HG02884 (cell line): Measurements from ENCODE around the gene MLKL.

Source experiments
- ATAC-seq: cut with Tn5 transposase; IDR thresholded peaks from one replicate; pipeline ENCODE4 v1.9.1; 2021; ENCODE audit warnings: mild to moderate bottlenecking, moderate library complexity; ENCODE audit not compliant: unreplicated experiment

MLKL gene

DNA sequence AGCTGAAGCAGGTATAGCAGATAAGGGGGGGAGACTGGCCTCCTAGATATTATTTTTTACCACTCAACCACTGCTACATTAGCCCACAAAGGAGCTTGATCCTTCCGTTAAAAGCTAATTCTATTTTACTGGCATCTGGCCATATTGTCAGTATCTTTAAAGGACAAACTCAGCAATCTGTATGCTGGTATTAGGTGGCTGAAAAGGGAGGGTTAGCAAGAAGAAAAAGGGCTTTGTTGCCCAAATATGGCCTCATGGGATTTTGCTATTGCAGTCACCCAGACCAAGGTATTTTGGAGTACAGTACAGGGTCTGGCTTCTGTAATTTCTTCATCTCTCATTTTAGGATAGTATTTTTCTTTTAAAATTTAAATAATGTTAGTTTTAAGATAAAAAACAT lies 48.4 kb downstream of the MLKL start:
- ATAC-seq, result no peak

DNA sequence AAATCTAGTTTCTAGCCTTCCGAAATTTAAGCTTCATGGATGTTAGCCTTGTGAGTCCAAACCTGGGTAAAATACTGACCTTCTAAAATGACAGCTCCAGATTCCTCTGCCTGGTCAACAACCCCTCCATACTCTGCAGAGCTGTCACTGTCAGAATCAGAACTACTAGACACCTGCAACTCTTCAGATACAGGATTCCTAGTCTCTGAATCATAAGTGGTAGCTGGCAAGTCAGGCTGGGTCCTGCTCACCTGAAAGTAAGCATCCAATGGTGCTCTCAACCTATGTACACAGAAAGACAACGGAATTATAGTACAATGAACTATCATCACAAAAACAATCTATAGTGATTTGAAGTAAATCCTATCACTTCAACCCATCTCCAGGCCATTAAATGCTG lies 48.8 kb downstream of the MLKL start:
- no peak for ATAC-seq

DNA sequence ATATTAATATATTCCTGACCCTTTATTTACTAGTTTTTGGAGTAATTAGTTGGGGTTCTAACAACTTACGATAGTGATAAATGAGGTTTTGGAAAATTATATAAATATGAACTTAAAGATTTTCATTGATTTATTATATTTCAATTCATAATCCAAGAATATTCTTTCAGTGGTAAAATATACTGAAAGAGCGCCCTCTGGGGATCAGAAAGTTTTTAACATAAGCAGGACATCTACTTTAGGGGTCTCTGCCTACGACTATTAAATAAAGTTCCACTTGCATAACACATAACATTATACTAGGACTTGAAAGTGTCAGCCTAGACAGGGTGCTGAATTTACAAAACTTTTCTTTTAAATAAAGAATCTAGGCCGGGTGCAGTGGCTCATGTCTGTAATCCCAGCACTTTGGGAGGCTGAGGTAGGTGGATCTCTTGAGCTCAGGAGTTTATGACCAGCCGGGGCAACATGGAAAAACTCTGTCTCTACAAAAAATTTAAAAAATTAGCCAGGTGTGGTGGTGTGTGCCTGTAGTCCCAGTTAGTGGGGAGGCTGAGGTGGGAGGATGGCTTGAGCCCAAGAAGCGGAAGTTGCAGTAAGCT lies 49.6 kb downstream of the MLKL start:
- no peak for ATAC-seq

DNA sequence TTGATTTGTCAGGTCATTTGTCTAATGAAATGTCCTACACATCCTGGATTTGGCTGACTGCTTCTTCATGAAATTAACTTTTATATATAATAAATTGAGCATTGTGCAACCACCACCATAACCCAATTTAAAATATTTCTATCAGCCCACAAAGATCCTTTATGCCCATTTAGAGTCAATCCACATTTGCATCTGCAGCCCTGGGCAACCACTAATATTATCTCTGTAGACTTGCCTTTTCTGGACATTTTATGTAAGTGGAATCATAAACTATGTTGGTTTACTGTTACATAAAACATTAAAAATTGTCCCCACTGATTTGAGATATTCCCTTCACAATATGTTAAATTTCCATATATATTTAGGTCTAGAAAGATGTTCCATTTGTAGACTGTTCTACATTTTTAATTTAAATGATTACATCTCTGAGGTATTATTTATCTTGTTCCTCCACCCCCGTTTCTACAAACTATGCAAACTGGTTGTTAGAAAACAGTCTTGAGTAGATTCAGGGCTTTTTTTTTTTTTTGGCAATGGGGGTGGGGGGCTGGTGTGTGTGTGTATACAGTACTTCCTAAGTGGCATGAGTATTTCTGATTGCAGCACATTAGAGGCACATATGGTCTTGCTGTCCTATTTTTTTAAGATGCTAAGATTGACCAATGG lies 50.7 kb downstream of the MLKL start:
- no peak for ATAC-seq

DNA sequence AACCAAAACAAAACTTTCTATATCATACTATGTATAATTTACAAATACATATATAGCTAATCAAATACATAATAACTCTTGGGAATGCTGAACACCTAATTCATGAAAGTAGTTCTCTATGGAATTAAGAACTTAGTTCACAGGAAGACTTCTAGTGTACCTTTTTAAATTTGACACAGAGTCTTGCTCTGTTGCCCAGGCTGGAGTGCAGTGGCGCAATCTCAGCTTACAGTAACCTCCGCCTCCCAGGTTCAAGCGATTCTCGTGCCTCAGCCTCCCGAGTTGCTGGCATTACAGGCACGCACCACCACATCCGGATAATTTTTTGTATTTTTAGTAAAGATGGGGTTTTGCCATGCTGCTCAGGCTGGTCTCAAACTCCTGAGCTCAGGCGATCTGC lies 58.7 kb downstream of the MLKL start:
- ATAC-seq, result no peak

DNA sequence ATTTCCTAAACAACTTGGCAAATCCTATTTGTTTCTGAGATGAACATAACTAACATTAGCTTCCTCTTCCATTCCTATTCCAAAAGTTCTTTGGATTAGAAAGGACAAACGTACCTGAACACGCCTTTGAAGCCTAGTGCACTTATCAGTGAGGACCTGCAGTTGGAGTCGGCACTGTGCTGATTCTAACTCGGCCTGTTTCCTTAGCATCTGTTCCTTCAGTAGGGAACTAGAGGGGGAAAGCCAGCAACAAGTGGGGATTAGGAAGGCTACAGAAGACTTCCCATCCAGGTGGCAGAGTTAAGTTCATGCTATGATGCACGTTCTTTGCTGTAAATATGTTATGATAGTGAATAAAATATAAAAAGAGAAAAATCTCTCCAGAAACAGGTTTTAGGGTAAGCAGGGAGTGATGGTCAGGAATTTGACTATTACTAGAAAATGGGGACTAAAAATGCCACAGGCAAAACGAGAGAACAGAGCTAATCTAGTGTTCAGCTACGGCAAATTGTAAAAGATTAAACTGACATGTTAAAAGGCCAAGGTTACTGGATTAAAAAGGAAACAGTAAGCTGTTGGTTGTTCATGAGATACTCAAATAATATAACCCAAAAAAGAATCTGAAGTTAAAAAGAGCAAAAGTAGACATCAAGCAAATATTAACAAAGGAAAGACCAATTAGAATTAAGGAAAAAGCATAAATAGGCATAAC lies 62.8 kb downstream of the MLKL start:
- no peak for ATAC-seq

DNA sequence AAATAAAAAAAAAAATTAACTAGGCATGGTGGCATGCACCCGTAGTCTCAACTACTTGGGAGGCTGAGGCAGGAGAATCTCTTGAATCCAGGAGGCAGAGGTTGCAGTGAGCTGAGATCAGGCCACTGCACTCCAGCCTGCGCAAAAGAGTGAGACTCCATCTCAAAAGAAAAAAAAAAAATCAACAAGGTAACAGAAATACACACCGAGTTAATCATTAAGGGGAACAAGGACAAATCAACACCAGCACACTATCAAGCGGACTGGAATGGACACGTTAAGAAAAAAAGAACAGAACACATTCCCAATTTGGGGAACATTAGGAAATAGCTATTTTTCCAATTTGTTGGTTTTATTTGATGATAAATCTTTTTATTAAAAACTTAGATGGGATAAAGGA lies 65.4 kb downstream of the MLKL start:
- ATAC-seq, result no peak

DNA sequence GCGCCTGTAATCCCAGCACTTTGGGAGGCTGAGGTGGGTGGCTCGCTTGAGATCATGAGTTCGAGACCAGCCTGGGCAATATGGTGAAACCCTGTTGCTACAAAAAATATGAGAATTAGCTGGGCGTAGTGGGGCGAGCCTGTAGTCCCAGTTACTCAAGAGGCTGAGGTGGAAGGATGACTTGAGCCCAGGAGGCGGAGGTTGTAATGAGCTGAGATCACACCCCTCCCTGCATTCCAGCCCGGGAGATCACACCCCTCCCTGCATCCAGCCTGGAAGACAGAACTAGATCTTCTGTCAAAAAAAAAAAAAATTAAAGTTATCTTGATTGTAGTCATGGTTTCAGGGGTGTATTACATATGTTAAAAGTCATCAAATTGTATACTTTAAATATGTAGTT lies 67.0 kb downstream of the MLKL start:
- no peak for ATAC-seq

DNA sequence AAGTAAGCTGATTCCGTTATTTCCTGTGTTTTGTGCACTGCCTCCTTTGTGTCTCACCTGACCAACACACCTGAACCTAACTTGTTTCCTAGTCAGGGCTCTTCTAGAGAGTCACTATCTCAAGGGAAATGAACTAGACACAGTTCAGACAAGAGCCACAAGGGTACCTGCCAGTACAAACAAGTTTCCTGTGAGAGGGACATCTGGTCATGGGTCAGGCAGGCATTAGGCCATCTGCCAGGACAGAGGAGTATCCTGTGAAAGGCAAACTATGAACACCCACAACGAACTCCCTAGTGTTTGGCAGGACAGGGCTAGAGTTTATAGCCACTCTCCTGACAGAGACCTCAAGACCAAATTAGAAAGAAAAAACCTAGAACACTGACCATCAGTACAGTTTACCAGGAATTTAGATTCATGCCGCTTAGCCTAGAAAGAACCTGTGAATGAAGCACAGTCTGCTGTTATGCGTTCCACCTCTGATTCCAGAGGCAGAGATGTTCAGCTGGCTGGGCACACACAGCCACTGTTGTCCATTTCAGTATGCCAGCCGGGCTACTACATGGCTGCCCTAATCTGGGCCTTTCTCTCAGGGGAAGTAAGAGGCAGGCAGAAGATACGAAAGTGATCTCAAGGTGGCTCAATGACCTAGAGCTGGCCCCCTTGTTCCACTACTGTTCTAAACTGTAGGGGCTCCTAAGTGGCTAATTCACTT lies 73.0 kb downstream of the MLKL start:
- ATAC-seq, result no peak

DNA sequence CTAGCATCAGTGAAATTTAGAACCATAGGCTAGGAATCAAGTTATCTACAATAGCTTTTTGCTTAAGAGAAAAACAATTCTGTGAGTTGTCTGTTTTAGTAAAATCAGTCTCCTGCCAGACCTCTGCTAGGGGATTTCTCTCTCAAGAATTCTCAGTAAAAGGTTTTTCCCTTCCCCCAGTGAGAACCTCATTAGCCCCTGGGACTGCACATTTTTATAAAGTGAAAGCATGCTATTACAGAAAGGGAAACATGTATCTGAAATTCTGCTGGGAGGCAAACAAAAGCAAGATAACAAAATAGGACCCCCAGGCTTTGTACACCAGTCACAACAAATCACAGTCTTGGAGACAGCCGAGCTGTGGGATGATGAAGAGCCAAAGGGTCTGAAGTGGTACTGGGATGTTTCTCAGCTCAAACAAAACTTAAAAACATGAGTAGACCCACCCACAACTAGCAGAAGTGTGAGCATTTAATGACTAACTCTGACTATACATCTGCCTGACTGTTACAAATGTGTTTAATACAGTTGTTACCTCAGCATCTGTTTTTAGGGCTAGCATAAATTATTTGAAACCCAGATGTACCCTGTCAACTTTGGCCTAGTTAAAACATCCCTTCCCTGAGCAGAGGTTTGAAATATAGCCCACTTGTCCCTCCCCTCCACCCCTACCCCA lies 73.8 kb downstream of the MLKL start:
- no peak for ATAC-seq

DNA sequence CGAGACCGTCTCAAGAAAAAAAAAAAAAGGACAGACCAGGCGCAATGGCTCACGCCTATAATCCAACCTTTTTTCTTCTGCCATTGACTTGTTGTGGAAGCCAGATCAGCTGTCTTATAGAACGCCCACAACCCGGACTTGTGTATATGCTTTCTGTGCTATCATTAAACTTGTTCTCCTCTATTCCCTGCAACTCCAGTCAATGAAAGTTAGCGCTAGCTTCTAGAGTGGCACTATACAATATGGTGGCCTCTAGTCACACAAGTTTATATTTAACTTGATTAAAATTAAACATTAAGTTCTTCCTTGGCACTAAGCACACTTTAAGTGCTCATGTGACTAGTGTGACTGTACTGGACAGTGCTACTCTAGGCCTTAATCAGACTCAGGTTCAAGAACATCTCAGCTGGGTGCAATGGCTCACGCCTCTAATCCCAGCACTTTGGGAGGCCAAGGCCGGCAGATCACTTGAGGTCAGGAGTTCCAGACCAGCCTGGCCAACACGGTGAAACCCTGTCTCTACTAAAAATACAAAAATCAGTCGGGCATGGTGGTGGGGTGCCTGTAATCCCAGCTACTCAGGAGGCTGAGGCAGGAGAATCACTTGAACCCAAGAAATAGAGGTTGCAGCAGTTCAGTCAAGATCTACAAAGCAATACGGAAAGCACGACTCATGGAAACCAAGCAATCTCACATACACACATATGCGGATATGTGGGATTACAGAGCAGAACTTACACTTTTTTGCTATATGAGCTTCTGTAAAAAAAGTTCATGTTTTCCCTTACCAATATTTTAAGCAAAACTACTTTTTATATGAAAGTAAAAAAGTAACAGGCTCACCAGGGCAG lies 74.9 kb downstream of the MLKL start:
- no peak for ATAC-seq

DNA sequence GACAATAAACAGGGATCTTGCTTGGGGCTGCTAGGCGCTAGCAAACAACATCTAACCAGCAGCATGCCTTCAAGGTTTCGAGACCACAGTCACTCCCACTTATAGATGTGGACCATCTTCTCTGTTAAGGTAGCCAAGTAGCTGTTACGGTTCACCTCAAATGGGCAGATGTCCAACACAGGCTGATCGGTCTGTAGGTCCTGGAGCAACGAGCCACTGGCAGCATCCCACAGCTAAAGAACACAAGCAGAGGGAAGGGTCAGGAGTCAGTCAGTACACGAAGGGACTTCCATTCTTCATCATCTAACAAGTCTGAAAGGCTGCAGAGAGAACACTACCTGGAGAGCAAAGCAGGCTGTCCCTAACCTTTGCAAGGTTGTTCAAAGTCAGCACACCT lies 76.8 kb downstream of the MLKL start:
- no peak for ATAC-seq

DNA sequence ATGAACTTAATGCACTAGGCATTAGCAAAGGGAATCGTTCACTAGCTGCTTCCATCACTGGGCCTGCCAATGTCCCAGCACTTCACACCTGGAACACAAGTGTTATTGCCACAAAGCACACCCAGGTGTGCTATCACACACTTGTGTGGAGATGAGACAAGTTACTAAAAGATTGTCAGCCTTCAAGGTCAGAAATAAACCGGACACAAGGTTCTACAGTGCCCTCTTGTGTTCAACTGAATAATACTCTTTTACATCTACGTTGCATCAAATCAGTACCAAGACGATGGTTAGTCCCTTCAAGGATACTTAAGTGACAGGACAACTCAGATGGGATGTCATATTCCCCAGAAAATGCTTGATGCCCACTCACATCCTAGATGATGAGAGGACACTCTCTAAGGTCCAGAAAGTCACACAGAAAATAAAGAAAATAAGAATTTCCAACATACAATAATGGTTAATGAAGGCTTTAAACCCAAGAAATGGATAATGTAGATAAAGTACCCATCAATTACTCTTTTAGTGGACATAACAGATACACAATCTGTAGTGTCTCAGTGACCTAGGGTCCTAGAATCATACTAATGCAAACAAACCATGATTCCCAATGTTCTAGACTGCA lies 77.3 kb downstream of the MLKL start:
- no peak for ATAC-seq

DNA sequence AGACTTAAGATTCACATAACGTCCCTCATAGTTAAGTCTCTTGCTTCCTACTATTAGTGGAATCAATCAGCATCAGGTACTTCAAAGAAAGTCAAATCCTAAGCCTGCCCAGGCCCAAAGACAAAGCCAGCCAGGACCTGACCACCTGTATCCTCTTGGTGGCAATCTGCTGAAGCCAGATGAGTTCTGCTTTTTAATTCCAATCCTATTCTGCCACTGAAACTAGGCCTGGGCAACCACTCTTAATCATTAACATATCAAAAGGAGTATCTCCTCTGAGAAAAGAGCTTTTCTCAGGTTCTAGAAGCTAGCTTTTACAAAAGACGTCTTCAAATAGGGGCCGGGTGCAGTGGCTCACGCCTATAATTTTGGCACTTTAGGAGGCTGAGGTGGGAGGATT lies 78.7 kb downstream of the MLKL start:
- no peak for ATAC-seq
